Mesothelial cell of epicardium (in vitro differentiated cells): ENCODE measurements around the gene THBD. TPM values are rescaled to one million over a fixed set of nuclear protein-coding genes. Genes with fewer than 3 reads are reported as not detected.

Source experiments
- DNase-seq, 2 experiments: peaks; one replicate each; pipeline ENCODE4 v3.0.0; 2021; ENCODE audit warnings: low spot score in 2 of 2; ENCODE audit not compliant: unreplicated experiment in 2 of 2
- H3K27ac Mint-ChIP-seq: 2 replicates; pipeline ENCODE4 v1.8.0; 2021; ENCODE audit warnings: mixed read lengths
- H3K27me3 Mint-ChIP-seq: 2 replicates; pipeline ENCODE4 v1.8.0; 2021; ENCODE audit warnings: low read depth, mixed read lengths
- H3K36me3 Mint-ChIP-seq: 2 replicates; pipeline ENCODE4 v1.8.0; 2021; ENCODE audit warnings: mixed read lengths
- H3K4me1 Mint-ChIP-seq: 2 replicates; pipeline ENCODE4 v1.8.0; 2021; ENCODE audit warnings: mixed read lengths
- H3K4me3 Mint-ChIP-seq: 2 replicates; pipeline ENCODE4 v1.8.0; 2021; ENCODE audit warnings: mild to moderate bottlenecking, moderate library complexity, mixed read lengths
- H3K9me3 Mint-ChIP-seq: 2 replicates; pipeline ENCODE4 v1.8.0; 2021; ENCODE audit warnings: mixed read lengths
- total RNA-seq: library from RNA; stranded (reverse); gene quantifications from 3 replicates; pipeline ENCODE4 v1.2.1, GENCODE V29; 2021
- TF ChIP-seq, protein P1 (sequence below): fragments of 200-600 bp; sonication (generic); IDR thresholded peaks from one replicate; pipeline ENCODE4 v1.5.0; 2021; ENCODE audit warnings: antibody characterized with exemption; ENCODE audit not compliant: unreplicated experiment

The THBD gene
- total RNA-seq, 1 donor from 2014 or later: 0.85 TPM

DNA sequence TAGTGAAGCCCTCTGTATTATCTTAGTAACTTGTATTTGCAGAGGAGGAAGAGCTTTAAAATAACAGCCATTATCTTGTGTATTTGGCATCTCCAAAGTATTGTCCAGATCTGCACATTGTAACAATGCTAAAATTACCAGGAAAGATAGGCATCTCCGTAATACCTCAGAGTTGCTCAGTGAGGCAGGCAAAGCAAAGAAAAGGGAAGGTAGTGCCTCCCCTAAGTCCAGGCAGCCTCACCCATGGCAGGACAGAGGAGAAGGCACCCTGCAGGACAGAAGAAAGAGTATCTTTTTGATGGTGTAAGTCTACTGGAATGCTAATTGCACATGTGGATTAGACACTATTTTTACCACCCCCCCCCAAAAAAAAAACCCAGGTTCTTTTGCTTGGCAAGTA is 27.9 kb downstream of the THBD start:
- Mint-ChIP-seq H3K36me3 (no peaks in the 10 kb centered on the region), H3K9me3 (no peaks in the 10 kb centered on the region), H3K27ac (no peak overlapping the region), H3K4me1 (peaks cover 39% of the 10 kb centered on the region), H3K27me3 (peaks cover 3% of the 10 kb centered on the region), H3K4me3 (no peak overlapping the region)
- DNase-seq: no peak
- TF ChIP-seq, protein P1, sequence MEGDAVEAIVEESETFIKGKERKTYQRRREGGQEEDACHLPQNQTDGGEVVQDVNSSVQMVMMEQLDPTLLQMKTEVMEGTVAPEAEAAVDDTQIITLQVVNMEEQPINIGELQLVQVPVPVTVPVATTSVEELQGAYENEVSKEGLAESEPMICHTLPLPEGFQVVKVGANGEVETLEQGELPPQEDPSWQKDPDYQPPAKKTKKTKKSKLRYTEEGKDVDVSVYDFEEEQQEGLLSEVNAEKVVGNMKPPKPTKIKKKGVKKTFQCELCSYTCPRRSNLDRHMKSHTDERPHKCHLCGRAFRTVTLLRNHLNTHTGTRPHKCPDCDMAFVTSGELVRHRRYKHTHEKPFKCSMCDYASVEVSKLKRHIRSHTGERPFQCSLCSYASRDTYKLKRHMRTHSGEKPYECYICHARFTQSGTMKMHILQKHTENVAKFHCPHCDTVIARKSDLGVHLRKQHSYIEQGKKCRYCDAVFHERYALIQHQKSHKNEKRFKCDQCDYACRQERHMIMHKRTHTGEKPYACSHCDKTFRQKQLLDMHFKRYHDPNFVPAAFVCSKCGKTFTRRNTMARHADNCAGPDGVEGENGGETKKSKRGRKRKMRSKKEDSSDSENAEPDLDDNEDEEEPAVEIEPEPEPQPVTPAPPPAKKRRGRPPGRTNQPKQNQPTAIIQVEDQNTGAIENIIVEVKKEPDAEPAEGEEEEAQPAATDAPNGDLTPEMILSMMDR: no peak

DNA sequence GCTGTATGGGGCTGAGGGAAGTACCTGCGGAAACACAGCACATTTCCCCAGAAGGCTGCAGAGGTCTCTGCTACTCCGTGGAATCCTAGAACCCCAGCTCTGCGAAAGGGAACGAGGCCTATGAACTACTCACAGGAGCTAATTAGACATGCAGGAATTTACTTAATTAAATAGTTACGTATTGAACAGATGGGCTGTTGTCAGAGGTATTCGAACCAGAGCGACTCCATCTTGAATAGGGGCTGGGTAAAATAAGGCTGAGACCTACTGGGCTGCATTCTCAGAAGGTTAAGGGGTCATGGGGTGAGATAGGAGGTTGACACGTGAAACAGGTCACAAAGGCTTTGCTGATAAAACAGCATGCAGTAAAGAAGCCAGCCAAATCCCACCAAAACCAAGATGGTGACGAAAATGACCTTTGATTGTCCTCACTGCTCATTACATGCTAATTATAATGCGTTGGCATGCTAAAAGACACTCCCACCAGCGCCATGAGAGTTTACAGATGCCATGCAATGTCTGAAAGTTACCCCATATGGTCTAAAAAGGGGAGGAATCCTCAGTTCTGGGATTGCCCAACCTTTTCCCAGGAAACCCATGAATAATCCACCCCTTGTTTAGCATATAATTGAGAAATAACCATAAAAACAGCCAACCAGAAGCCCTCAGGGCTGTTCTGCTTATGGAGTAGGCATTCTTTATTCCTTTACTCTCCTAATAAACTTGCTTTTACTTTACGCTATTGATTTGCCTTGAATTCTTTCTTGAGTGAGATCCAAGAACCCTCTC is 29.0 kb downstream of the THBD start:
- TF ChIP-seq, protein P1: no peak
- Mint-ChIP-seq H3K9me3 (no peaks in the 10 kb centered on the region), H3K27me3 (no peaks in the 10 kb centered on the region), H3K27ac (no peak overlapping the region), H3K36me3 (no peaks in the 10 kb centered on the region), H3K4me1 (peaks cover 35% of the 10 kb centered on the region), H3K4me3 (no peak overlapping the region)
- no peak for DNase-seq

DNA sequence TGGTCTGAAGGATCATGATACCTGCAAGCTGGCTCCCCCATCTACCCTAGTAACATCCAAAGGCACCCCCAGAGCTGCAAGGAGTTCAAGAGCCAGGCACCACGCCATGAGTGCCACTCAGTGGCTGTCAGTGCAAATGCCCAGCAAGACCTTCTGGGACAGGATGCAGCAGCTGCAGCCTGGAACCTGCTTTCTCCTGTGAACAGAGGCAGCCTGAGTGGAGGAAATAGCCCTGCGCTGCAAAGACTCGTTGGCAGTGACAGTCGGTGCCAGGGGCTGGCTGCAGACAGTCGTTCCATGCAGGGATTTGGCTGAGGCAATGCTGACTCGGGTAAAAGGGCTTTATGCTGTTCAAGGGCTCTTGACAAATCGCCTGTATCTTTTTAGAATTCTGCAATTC is 30.1 kb downstream of the THBD start:
- Mint-ChIP-seq H3K36me3 (no peaks in the 10 kb centered on the region), H3K4me3 (no peak overlapping the region), H3K27ac (no peak overlapping the region), H3K4me1 (peaks cover 25% of the 10 kb centered on the region), H3K27me3 (no peaks in the 10 kb centered on the region), H3K9me3 (no peaks in the 10 kb centered on the region)
- DNase-seq: no peak
- TF ChIP-seq, protein P1: no peak

DNA sequence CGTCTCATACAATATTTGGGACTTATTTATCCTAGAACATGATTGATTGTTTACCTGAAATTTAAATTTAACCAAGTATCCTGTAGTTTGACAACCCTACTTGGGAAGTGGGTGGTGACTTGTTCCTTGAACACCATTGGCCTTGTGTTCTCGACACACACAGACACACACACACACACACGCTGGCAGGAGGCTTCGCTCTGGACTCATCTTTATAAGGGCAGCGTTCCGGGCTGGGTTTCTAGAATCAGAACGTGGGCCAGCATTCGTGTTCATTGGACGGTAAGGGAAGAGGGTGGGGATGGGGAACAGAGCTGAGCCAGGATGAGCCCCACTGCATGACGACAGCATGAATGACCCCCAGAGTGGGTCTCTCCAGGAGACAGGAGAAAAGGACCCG is 30.5 kb downstream of the THBD start:
- Mint-ChIP-seq H3K36me3 (no peaks in the 10 kb centered on the region), H3K27ac (no peak overlapping the region)

DNA sequence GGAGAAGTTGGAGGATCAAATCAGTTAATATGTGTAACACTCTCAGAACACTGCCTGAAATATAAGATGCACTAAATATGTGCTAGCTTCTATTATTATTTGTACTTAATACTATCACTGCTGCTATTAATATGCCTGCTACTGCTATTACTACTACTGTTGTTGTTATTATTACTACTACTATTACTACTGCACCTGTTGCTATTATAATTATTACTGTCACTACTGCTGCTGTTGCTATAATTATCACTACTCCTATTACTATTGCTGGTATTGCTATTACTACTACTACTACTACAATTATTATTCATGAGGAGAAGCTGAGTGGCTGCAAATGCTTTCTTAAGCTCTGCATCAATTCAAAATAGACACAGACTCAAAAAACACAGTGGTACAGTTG is 31.0 kb downstream of the THBD start:
- no peaks in the 10 kb centered on the region for H3K27me3 Mint-ChIP-seq
- H3K4me3 Mint-ChIP-seq: no peak overlapping the region
- TF ChIP-seq, protein P1: no peak
- no peak overlapping the region for H3K27ac Mint-ChIP-seq
- H3K4me1 Mint-ChIP-seq: peaks cover 17% of the 10 kb centered on the region
- no peak for DNase-seq
- H3K36me3 Mint-ChIP-seq: no peaks in the 10 kb centered on the region
- H3K9me3 Mint-ChIP-seq: no peaks in the 10 kb centered on the region

More for the DNA sequence above, 30.5 kb downstream of the THBD start:
- Mint-ChIP-seq H3K4me3 (no peak overlapping the region), H3K27me3 (no peaks in the 10 kb centered on the region), H3K9me3 (no peaks in the 10 kb centered on the region), H3K4me1 (peaks cover 21% of the 10 kb centered on the region)
- no peak for DNase-seq
- TF ChIP-seq, protein P1: no peak
